ENCODE results near the gene DPYSL4. TPM values are rescaled to one million over a fixed set of nuclear protein-coding genes. Genes with fewer than 3 reads are reported as not detected.
A peak's percentile ranks its signal among the peaks of the same experiment; 100 is the strongest.

Gene DPYSL4
- total RNA-seq, 2 experiments from 2014 or later, result 20.9 to 23.2 TPM

- Mint-ChIP-seq H3K36me3 (ENCODE audit: low read depth) (no peaks in the 10 kb centered on the region), H3K27ac (no peak overlapping the region), H3K4me1 (ENCODE audit: low read depth) (peaks cover 13% of the 10 kb centered on the region), H3K27me3 (no peaks in the 10 kb centered on the region), H3K4me3 (no peak overlapping the region), H3K9me3 (no peaks in the 10 kb centered on the region)
- DNase-seq (no peak), ATAC-seq (no peak)
- ChIA-PET POLR2A (no interaction called here), CTCF (no interaction called here)
- no peak for TF ChIP-seq CTCF (IDR thresholded peaks at IDR 0.05)
- intact Hi-C loops (cut with micrococcal nuclease), result no loop called here
These were observed 64.0 kb downstream of the DPYSL4 start for GRCh38 chr10:132250481-132251475.

- ChIA-PET POLR2A (no interaction called here), CTCF (no interaction called here)
- no peaks in the 10 kb centered on the region for H3K27me3 Mint-ChIP-seq
- H3K4me3 Mint-ChIP-seq, result no peak overlapping the region
- no peak for TF ChIP-seq CTCF (IDR thresholded peaks at IDR 0.05)
- H3K9me3 Mint-ChIP-seq, result no peaks in the 10 kb centered on the region
- H3K36me3 Mint-ChIP-seq (ENCODE audit: low read depth), result no peaks in the 10 kb centered on the region
- DNase-seq, result no peak
- no peak overlapping the region for H3K27ac Mint-ChIP-seq
- no peak for ATAC-seq
- H3K4me1 Mint-ChIP-seq (ENCODE audit: low read depth), result peaks cover 21% of the 10 kb centered on the region
- intact Hi-C loops (cut with micrococcal nuclease), result no loop called here
These were observed 65.2 kb downstream of the DPYSL4 start for GRCh38 chr10:132251928-132252327.

GRCh38 chr10:132252412-132252811, 65.7 kb downstream of the DPYSL4 start:
- DNase-seq (no peak), ATAC-seq (no peak)
- Mint-ChIP-seq H3K27ac (no peak overlapping the region), H3K27me3 (no peaks in the 10 kb centered on the region), H3K9me3 (no peaks in the 10 kb centered on the region), H3K4me3 (no peak overlapping the region), H3K4me1 (ENCODE audit: low read depth) (peaks cover 26% of the 10 kb centered on the region), H3K36me3 (ENCODE audit: low read depth) (no peaks in the 10 kb centered on the region)
- TF ChIP-seq CTCF (IDR thresholded peaks at IDR 0.05), result no peak
- ChIA-PET POLR2A (interaction anchor here (1.3 kb wide), 1 partner anchor 63 kb away, joined by 3 read pairs; no protein-coding TSS in a partner anchor), CTCF (interaction anchor here (1.1 kb wide), 1 partner anchor 15 kb away, joined by 3 read pairs; no protein-coding TSS in a partner anchor)
- intact Hi-C loops (cut with micrococcal nuclease), result no loop called here

GRCh38 chr10:132253092-132253687, 66.4 kb downstream of the DPYSL4 start:
- ChIA-PET POLR2A (interaction anchor here (1.3 kb wide), 1 partner anchor 63 kb away, joined by 3 read pairs; no protein-coding TSS in a partner anchor), CTCF (interaction anchor here (0.8 to 1.1 kb wide), 2 partner anchors 14 to 16 kb away, joined by 3 read pairs; no protein-coding TSS in a partner anchor)
- Mint-ChIP-seq H3K9me3 (no peaks in the 10 kb centered on the region), H3K27me3 (no peaks in the 10 kb centered on the region), H3K4me3 (no peak overlapping the region), H3K36me3 (ENCODE audit: low read depth) (no peaks in the 10 kb centered on the region), H3K27ac (peak overlapping the region; percentile 45), H3K4me1 (ENCODE audit: low read depth) (peaks cover 29% of the 10 kb centered on the region)
- no peak for ATAC-seq
- no peak for DNase-seq
- TF ChIP-seq CTCF (IDR thresholded peaks at IDR 0.05), result no peak
- intact Hi-C loops (cut with micrococcal nuclease), result no loop called here

GRCh38 chr10:132254841-132255240, 68.1 kb downstream of the DPYSL4 start:
- no peaks in the 10 kb centered on the region for H3K36me3 Mint-ChIP-seq (ENCODE audit: low read depth)
- ATAC-seq (no peak), DNase-seq (no peak)
- H3K27ac Mint-ChIP-seq, result peak overlapping the region; percentile 38
- no peaks in the 10 kb centered on the region for H3K9me3 Mint-ChIP-seq
- H3K27me3 Mint-ChIP-seq, result no peaks in the 10 kb centered on the region
- CTCF ChIA-PET, result no interaction called here
- H3K4me1 Mint-ChIP-seq (ENCODE audit: low read depth), result peaks cover 31% of the 10 kb centered on the region
- TF ChIP-seq CTCF (IDR thresholded peaks at IDR 0.05), result no peak
- POLR2A ChIA-PET, result no interaction called here
- no peak overlapping the region for H3K4me3 Mint-ChIP-seq
- intact Hi-C loops (cut with micrococcal nuclease), result no loop called here
